HepG2 (cell line): Measurements from ENCODE around the gene MGLL. TPM values are rescaled to one million over a fixed set of nuclear protein-coding genes. Genes with fewer than 3 reads are reported as not detected.

ENCODE experiments used
- ATAC-seq: fragments of 200-7000 bp; cut with Tn5 transposase; 3 replicates; pipeline ENCODE4 v1.9.1; 2020; ENCODE audit warnings: mild to moderate bottlenecking, moderate library complexity
- BruUV-seq: library from RNA; stranded (reverse); fragments of 400-500 nt; replicated peaks from 2 replicates; lab custom pipeline; 2021; lab: Mats Ljungman, UMichigan
- CTCF ChIA-PET: fragments of 300-600 bp; formaldehyde crosslinking; extraction: SDS; loops from one replicate; lab custom pipeline; 2021; ENCODE audit warnings: low total read pairs, inconsistent platforms, low intra/inter-chr PET ratio; lab: Yijun Ruan, JAX
- POLR2A ChIA-PET: fragments of 350-600 bp; sonication (Branson Sonifier 250); formaldehyde crosslinking; loops from one replicate; lab custom pipeline; 2020; ENCODE audit warnings: antibody characterized with exemption, inconsistent platforms; lab: Yijun Ruan, JAX
- DNase-seq: peaks from one replicate; pipeline ENCODE4 v3.0.0-alpha.2; 2015; ENCODE audit warnings: low spot score
- FAIRE-seq: peaks from 3 replicates; lab custom pipeline; 2011; peaks lifted over from hg19 to GRCh38; lab: Jason Lieb, UNC
- H2AFZ ChIP-seq: one replicate; pipeline ENCODE4 v1.6.1; 2011; ENCODE audit warnings: low read length, inconsistent platforms
- H3K27ac ChIP-seq: fragments of 300-600 bp; 3 replicates; pipeline ENCODE4 v1.8.0; 2011; ENCODE audit warnings: mixed run types, mild to moderate bottlenecking, mixed read lengths, low read length, inconsistent platforms; ENCODE audit not compliant: insufficient read depth; ENCODE audit errors: extremely low read length
- H3K27me3 ChIP-seq, 2 experiments: fragments of 200-600 bp in 1 of 2; 2 replicates in 1 of 2; 3 replicates in 1 of 2; pipeline versions ENCODE4 v1.6.0 to v1.8.0; 2011; ENCODE audit warnings: low read length in 2 of 2, mild to moderate bottlenecking in 2 of 2, moderate library complexity in 2 of 2, inconsistent platforms in 1 of 2; ENCODE audit not compliant: insufficient read depth in 2 of 2, control insufficient read depth in 1 of 2
- H3K36me3 ChIP-seq, 2 experiments: fragments of 200-600 bp in 1 of 2; replicated peaks in 1 of 2; 2 replicates in 1 of 2; 3 replicates in 1 of 2; pipeline versions ENCODE4 v1.5.1 to v1.8.0; 2011; ENCODE audit warnings: low read length in 2 of 2, inconsistent platforms in 1 of 2; ENCODE audit not compliant: insufficient read depth in 2 of 2, control insufficient read depth in 1 of 2
- H3K4me1 ChIP-seq: 2 replicates; pipeline ENCODE4 v1.5.1; 2012; ENCODE audit warnings: low read length, inconsistent platforms; ENCODE audit not compliant: insufficient read depth
- H3K4me2 ChIP-seq: 2 replicates; pipeline ENCODE4 v1.6.0; 2011; ENCODE audit warnings: low read depth, low read length, inconsistent platforms
- H3K4me3 ChIP-seq, 3 experiments: fragments of 200-600 bp in 1 of 3; sonication (generic), shearing (Covaris generic) in 1 of 3; replicated peaks in 1 of 3; 2 replicates each; pipeline ENCODE4 v1.5.1; 2011 to 2016; ENCODE audit warnings: low read length in 3 of 3, inconsistent platforms in 2 of 3, low read depth in 2 of 3, mild to moderate bottlenecking in 2 of 3, control low read depth in 1 of 3, mixed read lengths in 1 of 3; ENCODE audit not compliant: insufficient read depth in 1 of 3
- H3K79me2 ChIP-seq: one replicate; pipeline ENCODE4 v1.6.1; 2011; ENCODE audit warnings: low read length, inconsistent platforms; ENCODE audit not compliant: insufficient read depth
- H3K9ac ChIP-seq: 2 replicates; pipeline ENCODE4 v1.6.0; 2011; ENCODE audit warnings: mild to moderate bottlenecking, low read depth, low read length, inconsistent platforms; ENCODE audit not compliant: insufficient read depth
- H3K9me3 ChIP-seq: 2 replicates; pipeline ENCODE4 v1.5.1; 2012; ENCODE audit warnings: mild to moderate bottlenecking, low read length
- H4K20me1 ChIP-seq: 2 replicates; pipeline ENCODE4 v1.6.0; 2011; ENCODE audit warnings: inconsistent platforms, mild to moderate bottlenecking, low read length, moderate library complexity; ENCODE audit not compliant: insufficient read depth
- KIAA2018 ChIP-seq: sonication (generic); formaldehyde crosslinking; IDR thresholded peaks from 2 replicates; pipeline ENCODE4 v1.5.0; 2020; ENCODE audit warnings: mild to moderate bottlenecking, missing genetic modification reagents, borderline replicate concordance
- WGBS: methylation state at CpG from one replicate; pipeline ENCODE4 v1.1.6; 2017; ENCODE audit warnings: low lambda C conversion rate; 5-methylcytosine and 5-hydroxymethylcytosine counted together
- in situ Hi-C: cut with HindIII; loops from 2 replicates; pipeline ENCODE4 v1.10.0; 2017; ENCODE audit warnings: low pct_unique_long_range_greater_than_20kb; ENCODE audit not compliant: extremely low pct_ligation_motif_present
- intact Hi-C: fragments of 100-400 bp; cut with micrococcal nuclease; formaldehyde crosslinking; loops from one replicate; pipeline ENCODE4 v1.10.0; 2022; ENCODE audit not compliant: unreplicated experiment
- polyA plus RNA-seq, 8 experiments: library from polyadenylated mRNA; depleted of rRNA in 3 of 8; stranded (reverse) in 7 of 8; unstranded in 1 of 8; fragments of >200 nt; fragmentation: Illumina TruSeq in 4 of 8; extraction: Trizol in 4 of 8; gene quantifications; 2 replicates each; pipeline versions ENCODE4 v1.2.1 to v1.2.3, GENCODE V29; 2011 to 2016; ENCODE audit warnings: low read depth in 4 of 8, missing spikeins in 1 of 8, mixed read lengths in 1 of 8; ENCODE audit not compliant: insufficient read depth in 1 of 8
- total RNA-seq, 5 experiments: library from RNA; depleted of rRNA; stranded (reverse); fragments of >200 nt; fragmentation: Illumina TruSeq; extraction: Trizol; gene quantifications; 2 replicates each; pipeline ENCODE4 v1.2.3, GENCODE V29; 2016; ENCODE audit warnings: low read depth in 1 of 5

MGLL gene
- total and polyA plus RNA-seq, 2 of the 13 experiments (the other 11 are each of a cell fraction or from before 2014, with no cell fraction given): not detected

- POLR2A ChIA-PET: interaction anchor here (1.0 kb wide), 1 partner anchor 73 kb away, joined by 3 read pairs; the partner anchor contains the start of gene MCM2
- WGBS: 93% methylated on average over 11 of the region's 20 CpGs
- Histone ChIP-seq H3K9me3 (no peaks in the 10 kb centered on the region), H3K79me2 (no peaks in the 10 kb centered on the region), H3K9ac (no peak overlapping the region), H3K4me2 (no peak overlapping the region), H3K27ac (no peak overlapping the region), H3K27me3 (peaks cover 0 to 4% of the 10 kb centered on the region in 2 experiments; a peak in 1 of 5 replicates), H3K36me3 (no peaks in the 10 kb centered on the region), H4K20me1 (no peaks in the 10 kb centered on the region), H3K4me1 (peaks cover 19% of the 10 kb centered on the region), H2AFZ (no peak overlapping the region), H3K4me3 (no peak overlapping the region)
- DNase-seq (no peak), FAIRE-seq (no peak), ATAC-seq (no peak)
- TF ChIP-seq KIAA2018: no peak
- in situ Hi-C loops (no loop called here), intact Hi-C loops (no loop called here)
- CTCF ChIA-PET: no interaction called here
- BruUV-seq: no TSS peak
These were observed 151.4 kb downstream of the MGLL start for GRCh38 chr3:127670761-127671522.
